Measurements from ENCODE around the gene IGSF21. TPM values are rescaled to one million over a fixed set of nuclear protein-coding genes. Genes with fewer than 3 reads are reported as not detected.
A peak's percentile ranks its signal among the peaks of the same experiment; 100 is the strongest.

IGSF21 gene
- total and polyA plus RNA-seq, 2 experiments from 2014 or later: not detected

DNA sequence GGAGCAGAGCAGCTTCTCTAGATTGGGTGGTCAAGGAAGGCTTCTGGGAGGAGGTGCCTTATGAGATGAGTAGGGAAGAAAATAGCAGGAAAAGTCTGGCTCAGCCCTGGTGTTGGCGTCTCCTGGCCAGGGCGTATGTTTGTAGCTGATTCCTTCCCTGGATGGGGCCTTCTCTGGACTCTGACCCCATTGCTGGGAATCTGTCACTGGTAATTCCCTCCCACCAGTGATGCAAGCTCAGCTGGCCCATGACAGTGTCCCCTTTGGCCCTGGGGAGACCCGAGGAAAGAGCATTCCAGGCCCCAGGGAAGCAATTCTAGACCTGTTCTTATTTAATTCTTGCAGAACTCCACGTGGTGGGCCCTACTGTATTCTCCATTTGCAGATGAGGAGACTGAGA is 20.7 kb downstream of the IGSF21 start:
- peaks cover 9% of the 10 kb centered on the region for H3K4me1 ChIP-seq (ENCODE audit: insufficient read depth)
- H2AFZ ChIP-seq: no peak overlapping the region
- no peak overlapping the region for H3K4me2 ChIP-seq
- H3K4me3 ChIP-seq: no peak overlapping the region
- no peaks in the 10 kb centered on the region for H3K36me3 ChIP-seq (replicated peaks; ENCODE audit: insufficient read depth, low read depth)
- H3K9me3 ChIP-seq (ENCODE audit: low read depth): no peaks in the 10 kb centered on the region
- H3K9me2 ChIP-seq (replicated peaks; ENCODE audit: insufficient read depth): no peaks in the 10 kb centered on the region
- no peaks in the 10 kb centered on the region for H3K79me2 ChIP-seq
- DNase-seq (ENCODE audit: low spot score): peak; percentile 76
- H3K27ac ChIP-seq: peak overlapping the region; percentile 85
- H4K20me1 ChIP-seq (ENCODE audit: insufficient read depth, poor library complexity, severe bottlenecking): no peaks in the 10 kb centered on the region
- no peak for TF ChIP-seq EZH2phosphoT487 (IDR thresholded peaks at IDR 0.05; ENCODE audit: low read depth, severe bottlenecking, unreplicated experiment)
- no peak for TF ChIP-seq EZH2 (IDR thresholded peaks at IDR 0.05; ENCODE audit: borderline replicate concordance)
- TF ChIP-seq, protein P1, sequence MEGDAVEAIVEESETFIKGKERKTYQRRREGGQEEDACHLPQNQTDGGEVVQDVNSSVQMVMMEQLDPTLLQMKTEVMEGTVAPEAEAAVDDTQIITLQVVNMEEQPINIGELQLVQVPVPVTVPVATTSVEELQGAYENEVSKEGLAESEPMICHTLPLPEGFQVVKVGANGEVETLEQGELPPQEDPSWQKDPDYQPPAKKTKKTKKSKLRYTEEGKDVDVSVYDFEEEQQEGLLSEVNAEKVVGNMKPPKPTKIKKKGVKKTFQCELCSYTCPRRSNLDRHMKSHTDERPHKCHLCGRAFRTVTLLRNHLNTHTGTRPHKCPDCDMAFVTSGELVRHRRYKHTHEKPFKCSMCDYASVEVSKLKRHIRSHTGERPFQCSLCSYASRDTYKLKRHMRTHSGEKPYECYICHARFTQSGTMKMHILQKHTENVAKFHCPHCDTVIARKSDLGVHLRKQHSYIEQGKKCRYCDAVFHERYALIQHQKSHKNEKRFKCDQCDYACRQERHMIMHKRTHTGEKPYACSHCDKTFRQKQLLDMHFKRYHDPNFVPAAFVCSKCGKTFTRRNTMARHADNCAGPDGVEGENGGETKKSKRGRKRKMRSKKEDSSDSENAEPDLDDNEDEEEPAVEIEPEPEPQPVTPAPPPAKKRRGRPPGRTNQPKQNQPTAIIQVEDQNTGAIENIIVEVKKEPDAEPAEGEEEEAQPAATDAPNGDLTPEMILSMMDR (IDR thresholded peaks at IDR 0.05; ENCODE audit: poor library complexity): no peak
- H3K27me3 ChIP-seq: no peaks in the 10 kb centered on the region
- 30% methylated on average over 4 of the region's 4 CpGs for WGBS (ENCODE audit: low lambda C conversion rate, missing lambda C conversion rate)

DNA sequence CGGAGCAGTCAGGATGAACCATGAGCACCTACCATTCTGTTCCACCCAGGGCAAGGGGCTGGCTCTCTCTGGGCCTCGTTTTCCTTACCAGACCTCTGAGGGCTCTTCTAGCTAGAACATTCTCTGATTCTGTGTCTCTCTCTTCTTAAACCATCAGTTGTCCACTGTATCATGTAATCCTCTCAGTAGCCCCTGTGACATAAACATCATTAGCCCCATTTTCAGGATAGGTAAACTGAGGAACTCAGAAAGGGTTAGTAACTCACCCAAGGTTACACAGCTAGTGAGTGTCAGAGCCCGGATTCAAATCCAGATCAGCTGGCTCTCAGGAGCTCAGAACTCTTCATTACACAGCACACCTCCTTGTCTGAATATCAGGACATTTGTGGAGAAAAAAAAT is 22.8 kb downstream of the IGSF21 start:
- 66% methylated on average over 3 of the region's 3 CpGs for WGBS (ENCODE audit: low lambda C conversion rate, missing lambda C conversion rate)
- H3K9me2 ChIP-seq (replicated peaks; ENCODE audit: insufficient read depth): no peaks in the 10 kb centered on the region
- H3K27me3 ChIP-seq: no peaks in the 10 kb centered on the region
- H3K4me3 ChIP-seq: no peak overlapping the region
- no peaks in the 10 kb centered on the region for H3K36me3 ChIP-seq (replicated peaks; ENCODE audit: insufficient read depth, low read depth)
- H3K9me3 ChIP-seq (ENCODE audit: low read depth): no peaks in the 10 kb centered on the region
- no peaks in the 10 kb centered on the region for H3K79me2 ChIP-seq
- peaks cover 10% of the 10 kb centered on the region for H3K4me1 ChIP-seq (ENCODE audit: insufficient read depth)
- no peak overlapping the region for H2AFZ ChIP-seq
- no peak overlapping the region for H3K27ac ChIP-seq
- TF ChIP-seq EZH2 (IDR thresholded peaks at IDR 0.05; ENCODE audit: borderline replicate concordance): no peak
- TF ChIP-seq EZH2phosphoT487 (IDR thresholded peaks at IDR 0.05; ENCODE audit: low read depth, severe bottlenecking, unreplicated experiment): no peak
- TF ChIP-seq, protein P1 (IDR thresholded peaks at IDR 0.05; ENCODE audit: poor library complexity): no peak
- H3K4me2 ChIP-seq: no peak overlapping the region
- no peaks in the 10 kb centered on the region for H4K20me1 ChIP-seq (ENCODE audit: insufficient read depth, poor library complexity, severe bottlenecking)
- DNase-seq (ENCODE audit: low spot score): no peak

DNA sequence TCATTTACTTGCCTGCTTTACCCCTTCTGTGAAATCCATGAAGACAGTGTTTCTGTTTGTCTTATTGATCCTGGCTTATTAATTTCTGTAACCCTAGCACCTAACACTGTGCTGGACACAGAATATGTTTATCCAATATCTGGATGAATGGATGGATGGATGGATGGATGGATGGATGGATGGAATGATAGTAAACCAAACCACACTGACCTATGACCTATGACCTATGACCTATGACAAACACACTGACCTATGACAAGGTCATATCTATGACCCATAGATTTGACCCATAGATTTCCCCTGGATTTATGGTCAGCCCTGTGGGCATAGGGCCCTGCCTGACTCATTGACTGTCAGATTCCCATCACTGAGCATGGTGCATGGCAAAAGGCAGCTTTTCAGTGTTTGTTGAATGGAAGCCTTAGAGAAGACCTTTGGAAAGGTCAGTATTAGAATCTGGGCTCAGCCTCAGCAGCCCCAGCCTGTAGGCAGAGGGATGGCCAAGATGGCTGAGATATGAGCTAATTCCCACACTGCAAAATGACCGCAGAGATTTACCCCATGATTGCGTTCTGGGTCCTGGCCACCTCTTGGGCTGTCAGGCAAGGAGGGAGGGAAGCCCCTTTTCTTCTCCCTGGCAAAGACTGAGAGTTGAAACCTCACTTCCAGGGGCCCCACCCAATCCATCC is 24.6 kb downstream of the IGSF21 start:
- Histone ChIP-seq H3K9me3 (ENCODE audit: low read depth) (no peaks in the 10 kb centered on the region), H3K27me3 (no peaks in the 10 kb centered on the region), H4K20me1 (ENCODE audit: insufficient read depth, poor library complexity, severe bottlenecking) (no peaks in the 10 kb centered on the region), H2AFZ (no peak overlapping the region), H3K9me2 (replicated peaks; ENCODE audit: insufficient read depth) (no peaks in the 10 kb centered on the region), H3K4me3 (no peak overlapping the region), H3K27ac (no peak overlapping the region), H3K4me2 (no peak overlapping the region), H3K36me3 (replicated peaks; ENCODE audit: insufficient read depth, low read depth) (no peaks in the 10 kb centered on the region), H3K4me1 (ENCODE audit: insufficient read depth) (peaks cover 10% of the 10 kb centered on the region), H3K79me2 (no peaks in the 10 kb centered on the region)
- WGBS (ENCODE audit: low lambda C conversion rate, missing lambda C conversion rate): 70% methylated on average over 2 of the region's 2 CpGs
- no peak for DNase-seq (ENCODE audit: low spot score)
- no peak for TF ChIP-seq EZH2 (IDR thresholded peaks at IDR 0.05; ENCODE audit: borderline replicate concordance)

DNA sequence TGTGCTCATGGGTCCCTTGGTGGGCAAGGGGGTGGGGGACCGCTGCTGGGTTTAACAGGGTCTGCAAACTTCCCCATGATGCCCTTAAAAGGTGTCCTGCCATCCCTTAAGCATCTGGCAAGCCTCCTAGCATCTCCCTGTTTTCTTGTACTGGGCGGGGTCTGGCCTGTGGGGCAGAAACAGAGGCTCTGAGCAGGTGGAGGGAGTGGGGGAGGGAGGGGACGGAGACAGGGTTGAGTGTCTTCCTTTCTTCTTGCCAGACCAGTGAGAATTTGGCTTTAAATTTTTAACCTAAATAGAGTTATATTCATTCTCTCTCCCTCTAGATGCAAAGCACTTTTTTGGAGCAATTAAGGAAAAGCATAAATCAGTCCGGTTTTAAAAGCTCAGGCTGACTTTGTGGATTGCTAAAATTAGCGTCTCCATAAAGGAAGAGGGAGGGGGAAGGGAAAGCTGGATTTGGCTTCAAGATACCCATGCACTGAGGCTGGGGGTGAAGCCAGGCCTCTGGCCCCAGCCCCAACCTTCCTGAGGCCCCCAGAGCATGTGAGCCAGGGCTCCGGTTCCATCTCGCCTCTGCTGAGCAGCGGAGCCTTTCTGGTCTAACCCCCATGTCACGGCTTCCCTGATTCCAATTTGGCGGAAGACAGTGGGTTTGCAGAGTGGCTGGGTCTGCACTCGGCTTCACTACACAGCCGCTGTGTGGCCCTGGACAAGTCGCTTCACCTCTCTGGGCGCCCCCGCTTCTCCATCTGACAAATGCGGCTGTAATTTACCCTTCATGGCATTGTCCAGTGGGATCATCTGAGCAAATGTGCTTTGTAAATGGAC is 25.3 kb downstream of the IGSF21 start:
- Histone ChIP-seq H4K20me1 (ENCODE audit: insufficient read depth, poor library complexity, severe bottlenecking) (no peaks in the 10 kb centered on the region), H3K36me3 (replicated peaks; ENCODE audit: insufficient read depth, low read depth) (no peaks in the 10 kb centered on the region), H3K4me3 (no peak overlapping the region), H3K27me3 (no peaks in the 10 kb centered on the region), H3K27ac (no peak overlapping the region), H3K9me3 (ENCODE audit: low read depth) (no peaks in the 10 kb centered on the region), H3K4me1 (ENCODE audit: insufficient read depth) (peaks cover 6% of the 10 kb centered on the region), H2AFZ (no peak overlapping the region), H3K79me2 (no peaks in the 10 kb centered on the region), H3K9me2 (replicated peaks; ENCODE audit: insufficient read depth) (no peaks in the 10 kb centered on the region), H3K4me2 (no peak overlapping the region)
- 75% methylated on average over 16 of the region's 16 CpGs for WGBS (ENCODE audit: low lambda C conversion rate, missing lambda C conversion rate)
- TF ChIP-seq, protein P1 (IDR thresholded peaks at IDR 0.05; ENCODE audit: poor library complexity): no peak
- TF ChIP-seq EZH2 (IDR thresholded peaks at IDR 0.05; ENCODE audit: borderline replicate concordance) (no peak), EZH2phosphoT487 (IDR thresholded peaks at IDR 0.05; ENCODE audit: low read depth, severe bottlenecking, unreplicated experiment) (no peak)
- DNase-seq (ENCODE audit: low spot score): no peak
